Stimulated activated CD4-positive, alpha-beta T cell treated with anti-CD3 and anti-CD28 coated beads, Interleukin-15, amount 100 ng/mL, for 48 hours (primary cell): ENCODE data around the gene UGT1A8.
"Not testable (repeated sequence)": the region's sequence is repeated elsewhere in the genome, so short reads cannot be mapped to it uniquely, and the experiment has no call there.

ENCODE experiments used
- DNase-seq, 2 donors: peaks; one replicate each; pipeline ENCODE4 v3.0.0-alpha.2; 2020; ENCODE audit warnings: low read depth in 2 of 2

UGT1A8 gene

DNA sequence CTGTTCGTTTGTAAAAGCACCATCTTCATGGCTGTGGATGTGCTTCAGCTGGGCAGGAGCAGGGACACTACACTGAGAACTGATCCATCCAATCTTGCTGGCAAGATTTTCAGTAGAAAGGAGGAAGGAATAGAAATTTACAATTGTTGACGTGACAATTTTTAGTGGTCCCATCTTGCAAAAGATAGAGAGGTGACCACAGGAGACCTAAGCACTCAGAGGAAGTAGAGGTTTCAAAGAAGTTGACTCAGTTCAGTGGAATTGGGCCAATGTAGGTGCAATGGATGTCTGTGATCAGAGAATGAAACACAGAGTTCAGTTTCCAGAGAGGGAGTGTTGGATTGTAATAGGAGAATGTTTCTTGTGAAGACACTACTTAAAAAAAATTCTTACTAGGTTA lies 96.7 kb downstream of the UGT1A8 start:
- no peak for DNase-seq

DNA sequence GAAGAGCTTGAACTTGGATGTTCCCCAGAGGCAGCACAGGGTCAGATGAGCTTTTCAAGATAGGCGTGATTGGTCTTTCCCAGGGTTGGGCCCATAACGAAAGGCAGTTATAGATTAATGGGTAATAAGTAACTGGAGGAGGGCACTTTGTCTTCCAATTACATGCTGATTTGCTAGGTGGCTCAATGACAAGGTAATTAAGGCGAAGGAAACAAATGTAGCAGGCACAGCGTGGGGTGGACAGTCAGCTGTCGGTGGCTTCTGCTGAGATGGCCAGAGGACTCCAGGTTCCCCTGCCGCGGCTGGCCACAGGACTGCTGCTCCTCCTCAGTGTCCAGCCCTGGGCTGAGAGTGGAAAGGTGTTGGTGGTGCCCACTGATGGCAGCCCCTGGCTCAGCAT lies 101.1 kb downstream of the UGT1A8 start, which contains the start of gene UGT1A4:
TSS of gene UGT1A4 (plus strand) at position 185 of the 400 bp plus-strand sequence. CDS start at position 270, 85 bp downstream.
- no peak for DNase-seq

DNA sequence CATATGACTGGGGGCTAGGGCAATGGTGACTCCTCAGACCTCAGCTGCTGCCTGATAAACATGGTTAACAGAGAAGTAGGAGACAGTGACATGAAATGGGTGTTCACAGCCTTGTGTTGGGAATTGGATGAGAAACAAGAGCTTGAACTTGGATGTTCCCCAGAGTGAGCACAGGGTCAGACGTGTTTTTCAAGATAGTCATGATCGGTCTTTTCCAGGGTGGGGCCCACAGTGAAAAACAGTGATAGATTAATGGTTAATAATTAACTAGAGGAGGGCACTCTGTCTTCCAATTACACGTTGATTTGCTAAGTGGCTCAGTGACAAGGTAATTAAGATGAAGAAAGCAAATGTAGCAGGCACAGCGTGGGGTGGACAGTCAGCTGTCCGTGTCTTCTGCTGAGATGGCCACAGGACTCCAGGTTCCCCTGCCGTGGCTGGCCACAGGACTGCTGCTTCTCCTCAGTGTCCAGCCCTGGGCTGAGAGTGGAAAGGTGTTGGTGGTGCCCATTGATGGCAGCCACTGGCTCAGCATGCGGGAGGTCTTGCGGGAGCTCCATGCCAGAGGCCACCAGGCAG lies 111.4 kb downstream of the UGT1A8 start, which contains the start of gene UGT1A3:
TSS of gene UGT1A3 (plus strand) at position 320 of the 579 bp plus-strand sequence. CDS start at position 405, 85 bp downstream.
- no peak for DNase-seq

DNA sequence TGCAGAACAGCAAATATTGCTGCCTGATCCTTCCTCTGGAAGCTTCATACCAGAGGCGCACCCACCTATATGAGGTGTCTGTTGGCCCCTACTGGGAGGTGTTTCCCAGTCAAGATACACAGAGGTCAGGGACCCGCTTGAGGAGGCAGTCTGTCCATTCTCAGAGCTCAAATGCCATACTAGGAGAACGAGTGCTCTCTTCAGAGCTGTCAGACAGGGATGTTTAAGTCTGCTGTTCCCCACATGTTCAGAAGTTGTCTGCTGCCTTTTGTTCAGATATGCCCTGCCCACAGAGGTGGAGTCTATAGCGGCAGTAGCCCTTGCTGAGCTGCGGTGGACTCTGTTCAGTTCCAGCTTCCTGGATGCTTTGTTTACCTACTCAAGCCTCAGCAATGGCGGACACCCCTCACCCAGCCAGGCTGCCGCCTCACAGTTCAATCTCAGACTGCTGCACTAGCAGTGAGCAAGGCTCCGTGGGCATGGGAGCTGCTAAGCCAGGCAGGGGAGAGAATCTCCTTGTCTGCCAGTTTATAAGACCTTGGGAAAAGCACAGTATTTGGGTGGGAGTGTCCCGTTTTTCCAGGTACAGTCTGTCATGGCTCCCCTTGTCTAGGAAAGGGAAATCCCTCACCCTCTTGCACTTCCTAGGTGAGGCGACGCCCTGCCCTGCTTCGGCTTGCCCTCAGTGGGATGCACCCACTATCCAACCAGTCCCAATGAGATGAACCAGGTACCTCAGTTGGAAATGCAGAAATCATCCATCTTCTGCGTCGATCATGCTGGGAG lies 119.6 kb downstream of the UGT1A8 start:
- DNase-seq, result not testable (repeated sequence)

DNA sequence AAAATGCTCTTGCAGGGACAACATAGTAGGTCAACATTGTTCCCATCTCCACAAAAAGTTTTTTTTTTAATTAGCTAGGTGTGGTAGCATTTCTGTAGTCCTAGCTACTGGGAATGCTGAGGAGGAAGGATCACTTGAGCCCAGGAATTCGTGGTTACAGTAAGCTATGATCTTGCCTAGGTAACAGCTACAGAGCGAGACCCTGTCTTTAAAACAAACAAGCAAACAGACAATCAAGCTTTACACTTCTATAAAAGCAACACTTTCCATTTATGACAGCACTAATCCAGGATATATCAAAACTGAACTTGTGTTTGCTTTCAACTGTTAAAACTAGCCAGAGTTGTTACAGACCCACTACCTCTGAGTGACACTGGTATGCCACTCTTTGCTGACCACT lies 123.4 kb downstream of the UGT1A8 start:
- no peak for DNase-seq

DNA sequence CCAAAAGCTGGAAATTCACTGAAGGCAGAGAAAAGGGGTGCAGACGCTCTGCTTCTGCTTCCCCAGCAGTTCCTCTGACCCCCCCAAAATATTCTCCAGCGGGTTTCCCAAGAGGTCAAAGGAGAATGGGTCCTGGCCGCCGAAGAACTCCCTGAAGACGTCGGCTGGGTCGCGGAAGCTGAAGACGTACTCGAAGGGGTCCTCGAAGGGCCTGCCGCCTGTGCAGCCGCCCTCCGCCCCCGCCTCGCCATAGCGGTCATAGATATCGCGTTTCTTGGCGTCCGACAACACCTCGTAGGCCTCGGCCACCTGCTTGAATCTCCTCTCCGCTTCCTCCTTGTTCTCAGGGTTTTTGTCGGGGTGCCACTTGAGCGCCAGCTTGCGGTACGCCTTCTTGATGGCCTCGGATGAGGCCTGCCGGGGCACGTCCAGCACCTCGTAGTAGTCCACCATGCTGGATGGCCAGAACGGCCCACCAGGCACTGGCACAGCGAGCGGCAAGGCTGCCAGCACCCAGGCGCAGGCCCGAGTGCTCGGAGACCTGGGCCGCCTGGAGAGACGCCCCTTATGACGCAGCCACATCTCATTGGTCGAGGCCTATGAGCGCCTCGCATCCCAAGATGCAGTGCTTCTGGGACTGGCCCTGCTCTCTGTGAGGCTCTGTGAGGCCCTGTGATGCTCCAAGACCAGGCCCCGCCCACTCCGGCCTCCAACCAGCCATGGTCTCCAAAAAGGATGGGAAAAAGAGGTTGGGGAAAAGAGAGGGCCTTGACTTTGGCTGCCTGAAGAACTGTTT lies 126.2 kb downstream of the UGT1A8 start:
- no peak for DNase-seq

DNA sequence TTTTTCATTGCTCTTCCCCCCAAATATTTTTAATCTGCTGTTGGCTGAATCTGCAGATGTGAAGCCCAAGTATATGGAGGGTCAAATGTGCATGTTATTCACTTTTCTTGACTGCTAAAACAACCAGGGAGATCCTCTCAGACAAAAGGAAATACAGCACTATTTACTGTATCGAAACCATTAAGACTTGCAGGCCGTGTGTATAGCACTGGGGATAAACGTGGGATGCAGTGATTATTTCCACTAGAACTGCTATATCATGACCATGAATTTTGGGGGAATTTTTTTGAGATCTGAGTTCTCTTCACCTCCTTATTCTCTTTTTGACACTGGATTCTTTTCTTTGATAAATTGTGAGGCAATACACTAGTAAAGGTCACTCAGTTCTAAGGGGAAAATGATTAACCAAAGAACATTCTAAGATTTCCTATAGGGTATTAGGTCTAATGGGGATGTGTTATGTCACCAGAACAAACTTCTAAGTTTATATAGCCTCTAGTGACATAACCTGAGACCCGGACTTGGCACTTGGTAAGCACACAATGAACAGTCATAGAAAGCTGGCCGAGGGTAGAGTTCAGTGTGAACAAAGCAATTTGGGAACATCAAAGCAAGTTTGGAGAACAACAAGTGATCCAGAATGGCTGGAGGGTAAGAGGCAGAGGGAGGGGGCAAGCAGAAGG lies 127.8 kb downstream of the UGT1A8 start:
- no peak for DNase-seq

DNA sequence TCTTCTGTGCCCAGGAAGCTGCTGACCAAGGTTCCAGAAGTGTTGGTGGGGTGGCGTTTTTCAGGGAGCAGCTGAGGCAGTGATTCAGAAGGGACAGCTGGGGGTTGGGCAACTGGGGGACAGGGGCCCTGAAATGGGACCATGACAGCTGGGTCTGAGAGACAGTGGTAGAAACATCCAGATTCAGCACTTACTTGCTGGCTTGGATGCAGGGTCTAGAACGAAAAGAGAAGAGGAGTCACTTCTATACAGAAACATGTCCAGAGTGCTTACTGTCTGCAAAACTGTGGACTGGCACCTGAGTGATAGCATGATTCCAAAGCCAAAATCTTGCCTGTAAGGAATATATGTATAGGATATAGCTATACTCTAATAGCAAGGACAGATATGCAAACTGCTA lies 128.4 kb downstream of the UGT1A8 start:
- not testable (repeated sequence) for DNase-seq

DNA sequence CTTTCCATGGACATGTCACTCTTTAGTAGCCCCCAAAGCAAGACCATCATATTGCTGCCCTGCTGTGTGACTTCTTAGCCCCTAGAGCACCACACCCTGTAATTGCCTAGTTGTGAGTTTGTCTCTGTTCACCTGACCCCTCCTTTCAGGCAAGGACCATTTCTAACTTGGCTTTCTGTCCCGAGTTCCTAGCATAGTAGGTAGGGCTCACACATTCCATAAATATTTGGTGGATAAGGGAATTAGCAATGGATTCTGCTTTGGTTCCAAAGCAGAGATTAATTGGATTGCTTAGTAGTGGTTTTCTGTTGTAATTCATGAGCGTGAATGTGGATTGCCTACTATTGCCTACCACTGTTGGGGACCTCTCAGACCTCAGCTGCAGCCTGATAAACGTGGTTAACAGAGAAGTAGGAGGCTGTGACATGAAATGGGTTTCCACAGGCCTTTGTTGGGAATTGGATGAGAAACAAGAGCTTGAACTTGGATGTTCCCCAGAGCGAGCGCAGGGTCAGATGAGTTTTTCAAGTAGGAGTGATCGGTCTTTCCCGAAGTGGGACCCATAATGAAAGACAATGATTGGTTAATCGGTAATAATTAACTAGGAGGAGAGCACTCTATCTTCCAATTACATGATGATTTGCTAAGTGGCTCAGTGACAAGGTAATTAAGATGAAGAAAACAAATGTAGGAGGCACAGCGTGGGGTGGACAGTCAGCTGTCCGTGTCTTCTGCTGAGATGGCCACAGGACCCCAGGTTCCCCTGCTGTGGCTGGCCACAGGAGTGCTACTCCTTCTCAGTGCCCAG lies 129.2 kb downstream of the UGT1A8 start:
- DNase-seq, result no peak

DNA sequence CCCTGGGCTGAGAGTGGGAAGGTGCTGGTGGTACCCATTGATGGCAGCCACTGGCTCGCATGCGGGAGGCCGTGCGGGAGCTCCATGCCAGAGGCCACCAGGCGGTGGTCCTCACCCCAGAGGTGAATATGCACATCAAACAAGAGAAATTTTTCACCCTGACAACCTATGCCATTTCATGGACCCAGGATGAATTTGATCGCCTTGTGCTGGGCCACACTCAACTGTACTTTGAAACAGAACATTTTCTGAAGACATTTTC lies 129.8 kb downstream of the UGT1A8 start:
- DNase-seq, result no peak

DNA sequence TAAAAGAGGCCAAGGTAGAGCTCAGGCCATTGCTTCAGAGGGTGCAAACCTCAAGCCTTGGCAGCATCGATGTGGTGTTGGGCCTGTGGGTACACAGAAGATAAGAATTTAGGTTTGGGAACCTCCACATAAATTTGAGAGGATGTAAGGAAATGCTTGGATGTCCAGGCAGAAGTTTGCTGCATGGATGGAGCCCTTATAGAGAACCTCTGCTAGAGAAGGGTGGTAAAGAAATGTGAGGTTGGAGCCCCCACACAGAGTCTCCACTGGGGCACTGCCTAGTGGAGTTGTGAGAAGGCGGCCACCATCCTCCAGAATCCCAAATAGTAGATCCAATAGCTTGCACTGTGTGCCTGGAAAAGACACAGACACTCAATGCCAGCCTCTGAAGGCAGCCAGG lies 133.3 kb downstream of the UGT1A8 start:
- not testable (repeated sequence) for DNase-seq

DNA sequence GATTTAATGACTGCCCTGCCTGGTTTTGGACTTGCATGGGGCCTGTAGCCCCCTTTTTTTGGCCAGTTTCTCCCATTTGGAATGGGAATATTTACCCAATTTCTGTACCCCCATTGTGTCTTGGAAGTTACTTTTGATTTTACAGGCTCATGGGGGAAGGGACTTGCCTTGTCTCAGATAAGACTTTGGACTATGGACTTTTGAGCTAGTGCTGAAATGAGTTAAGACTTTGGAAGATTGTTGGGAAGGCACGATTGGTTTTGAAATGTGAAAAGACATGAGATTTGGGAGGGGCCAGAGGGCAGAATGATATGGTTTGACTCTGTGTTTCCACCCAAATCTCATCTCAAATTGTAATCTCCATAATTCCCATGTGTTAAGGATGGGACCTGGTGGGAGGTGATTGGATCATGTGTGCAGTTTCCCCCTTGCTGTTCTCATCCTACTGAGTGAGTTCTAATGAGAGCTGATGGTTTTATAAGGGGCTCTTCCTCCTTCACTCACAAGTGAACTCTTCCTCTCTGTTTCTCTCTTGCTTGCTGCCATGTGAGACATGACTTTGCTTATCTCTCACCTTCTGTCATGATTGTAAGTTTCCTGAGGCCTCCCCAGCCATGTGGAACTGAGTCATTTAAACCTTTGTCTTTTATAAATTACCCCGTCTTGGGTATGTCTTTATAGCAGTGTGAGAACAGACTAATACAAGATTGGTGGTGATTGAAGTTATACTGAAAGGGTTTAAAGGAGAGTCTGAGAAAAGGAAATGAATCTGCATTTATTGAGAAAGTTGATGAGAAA lies 134.0 kb downstream of the UGT1A8 start:
- DNase-seq, result not testable (repeated sequence)

DNA sequence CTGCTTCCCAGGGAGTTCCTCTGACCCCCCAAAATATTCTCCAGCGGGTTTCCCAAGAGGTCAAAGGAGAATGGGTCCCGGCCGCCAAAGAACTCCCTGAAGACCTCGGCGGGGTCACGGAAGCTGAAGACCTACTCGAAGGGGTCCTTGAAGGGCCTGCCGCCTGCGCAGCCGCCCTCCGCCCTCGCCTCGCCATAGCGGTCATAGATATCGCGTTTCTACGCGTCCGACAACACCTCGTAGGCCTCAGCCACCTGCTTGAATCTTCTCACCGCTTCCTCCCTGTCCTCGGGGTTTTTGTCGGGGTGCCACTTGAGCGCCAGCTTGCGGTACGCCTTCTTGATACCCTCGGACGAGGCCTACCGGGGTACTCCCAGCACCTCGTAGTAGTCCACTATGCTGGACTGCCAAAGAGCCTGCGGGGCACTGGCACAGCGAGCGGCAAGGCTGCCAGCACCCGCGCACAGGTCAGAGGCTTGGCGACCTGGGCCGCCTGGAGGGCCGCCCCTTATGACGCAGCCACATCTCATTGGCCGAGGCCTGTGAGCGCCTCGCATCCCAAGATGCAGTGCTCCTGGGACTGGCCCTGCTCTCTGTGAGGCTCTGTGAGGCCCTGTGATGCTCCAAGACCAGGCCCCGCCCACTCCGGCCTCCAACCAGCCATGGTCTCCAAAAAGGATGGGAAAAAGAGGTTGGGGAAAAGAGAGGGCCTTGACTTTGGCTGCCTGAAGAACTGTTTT lies 137.6 kb downstream of the UGT1A8 start:
- DNase-seq, result no peak

DNA sequence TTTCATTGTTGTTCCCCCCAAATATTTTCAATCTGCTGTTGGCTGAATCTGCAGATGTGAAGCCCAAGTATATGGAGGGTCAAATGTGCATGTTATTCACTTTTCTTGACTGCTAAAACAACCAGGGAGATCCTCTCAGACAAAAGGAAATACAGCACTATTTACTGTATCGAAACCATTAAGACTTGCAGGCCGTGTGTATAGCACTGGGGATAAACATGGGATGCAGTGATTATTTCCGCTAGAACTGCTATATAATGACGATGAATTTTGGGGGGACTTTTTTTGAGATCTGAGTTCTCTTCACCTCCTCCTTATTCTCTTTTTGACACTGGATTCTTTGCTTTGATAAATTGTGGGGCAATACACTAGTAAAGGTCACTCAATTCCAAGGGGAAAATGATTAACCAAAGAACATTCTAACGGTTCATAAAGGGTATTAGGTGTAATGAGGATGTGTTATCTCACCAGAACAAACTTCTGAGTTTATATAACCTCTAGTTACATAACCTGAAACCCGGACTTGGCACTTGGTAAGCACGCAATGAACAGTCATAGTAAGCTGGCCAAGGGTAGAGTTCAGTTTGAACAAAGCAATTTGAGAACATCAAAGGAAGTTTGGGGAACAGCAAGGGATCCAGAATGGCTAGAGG lies 139.1 kb downstream of the UGT1A8 start:
- no peak for DNase-seq

DNA sequence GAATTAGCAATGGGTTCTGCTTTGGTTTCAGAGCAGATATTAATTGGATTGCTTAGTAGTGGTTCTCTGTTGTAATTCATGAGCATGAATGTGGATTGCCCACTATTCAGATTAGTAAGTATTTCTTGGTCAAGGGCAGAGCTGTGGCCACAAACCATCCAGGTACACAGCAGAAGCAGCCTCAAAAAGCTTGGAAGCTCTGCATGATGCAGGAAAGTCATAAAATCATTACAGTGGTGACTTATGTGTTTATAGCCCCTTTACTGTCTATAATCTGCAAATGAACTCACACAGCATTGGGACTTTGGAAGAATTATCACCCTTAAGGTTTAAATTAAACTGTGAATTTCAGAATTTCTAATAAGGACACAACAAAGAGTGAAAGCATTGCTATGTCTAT lies 140.7 kb downstream of the UGT1A8 start:
- no peak for DNase-seq

DNA sequence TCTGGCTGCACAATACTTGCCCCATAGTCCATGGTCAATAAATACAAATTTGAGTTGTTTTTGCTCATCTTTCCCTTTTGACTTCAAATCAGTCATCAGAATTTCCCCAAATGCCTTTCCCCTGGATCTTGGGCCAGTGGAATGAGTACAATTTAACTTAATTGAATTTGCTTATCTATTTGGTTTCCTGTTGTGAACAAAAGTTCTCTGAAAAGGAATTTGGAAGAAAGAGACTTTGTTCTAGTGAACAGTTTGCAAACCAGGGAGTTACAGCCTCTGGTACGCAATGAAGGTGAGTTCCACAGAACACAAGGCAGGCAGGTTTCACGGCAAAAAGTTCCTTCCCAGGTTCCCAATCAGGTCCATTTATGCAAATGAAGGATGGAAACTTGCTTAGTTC lies 141.4 kb downstream of the UGT1A8 start:
- no peak for DNase-seq

DNA sequence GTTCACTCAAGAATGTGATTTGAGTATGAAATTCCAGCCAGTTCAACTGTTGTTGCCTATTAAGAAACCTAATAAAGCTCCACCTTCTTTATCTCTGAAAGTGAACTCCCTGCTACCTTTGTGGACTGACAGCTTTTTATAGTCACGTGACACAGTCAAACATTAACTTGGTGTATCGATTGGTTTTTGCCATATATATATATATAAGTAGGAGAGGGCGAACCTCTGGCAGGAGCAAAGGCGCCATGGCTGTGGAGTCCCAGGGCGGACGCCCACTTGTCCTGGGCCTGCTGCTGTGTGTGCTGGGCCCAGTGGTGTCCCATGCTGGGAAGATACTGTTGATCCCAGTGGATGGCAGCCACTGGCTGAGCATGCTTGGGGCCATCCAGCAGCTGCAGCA lies 142.6 kb downstream of the UGT1A8 start, which contains the start of gene UGT1A1:
TSS of gene UGT1A1 (plus strand) at position 228 of the 400 bp plus-strand sequence. CDS start at position 246, 18 bp downstream.
- DNase-seq, result no peak

DNA sequence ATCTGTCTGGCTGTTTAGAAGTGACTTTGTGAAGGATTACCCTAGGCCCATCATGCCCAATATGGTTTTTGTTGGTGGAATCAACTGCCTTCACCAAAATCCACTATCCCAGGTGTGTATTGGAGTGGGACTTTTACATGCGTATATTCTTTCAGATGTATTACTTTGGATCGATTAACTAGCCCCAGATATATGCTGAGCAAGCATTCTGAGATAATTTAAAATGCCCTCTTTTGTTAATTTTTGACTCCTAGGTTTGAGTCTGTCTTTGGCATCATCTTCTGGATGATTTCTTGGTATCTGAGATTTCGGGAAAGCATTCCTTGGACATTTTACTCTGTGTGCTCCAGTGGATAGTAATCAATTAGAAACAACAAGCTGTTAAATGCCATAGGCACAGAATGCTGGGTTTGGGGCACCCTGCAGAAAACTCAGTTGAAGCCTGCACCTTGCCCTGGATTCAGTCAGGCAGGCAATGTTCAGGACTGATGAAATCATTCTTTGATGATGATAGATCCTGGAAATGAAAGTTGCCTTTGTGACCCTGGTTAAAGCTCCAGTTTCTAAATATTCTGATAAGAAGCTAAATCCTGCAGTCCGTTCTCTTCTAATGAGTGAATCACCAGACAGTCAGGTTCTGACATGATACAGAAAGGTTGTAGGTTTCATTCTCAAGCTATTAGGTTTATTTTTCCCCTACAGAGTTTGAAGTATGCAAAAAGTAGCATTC lies 143.8 kb downstream of the UGT1A8 start:
- DNase-seq, result no peak
